Peyer's patch (tissue), 4 donors: ENCODE data around the gene RASSF1.
A peak's percentile ranks its signal among the peaks of the same experiment; 100 is the strongest.

Experiments
- CTCF ChIP-seq, 6 experiments: fragments of 450-650 bp in 4 of 6; fragments of 200-600 bp in 2 of 6; sonication (generic) in 1 of 6; IDR thresholded peaks; one replicate each; pipeline ENCODE4 v1.5.1; 2017 to 2019; ENCODE audit warnings: antibody characterized with exemption in 6 of 6, mild to moderate bottlenecking in 3 of 6, moderate library complexity in 1 of 6
- POLR2A ChIP-seq, 2 donors: fragments of 450-650 bp; IDR thresholded peaks; one replicate each; pipeline ENCODE4 v1.5.1; 2017; ENCODE audit warnings: antibody characterized with exemption in 2 of 2, mild to moderate bottlenecking in 2 of 2, moderate library complexity in 2 of 2

DNA sequence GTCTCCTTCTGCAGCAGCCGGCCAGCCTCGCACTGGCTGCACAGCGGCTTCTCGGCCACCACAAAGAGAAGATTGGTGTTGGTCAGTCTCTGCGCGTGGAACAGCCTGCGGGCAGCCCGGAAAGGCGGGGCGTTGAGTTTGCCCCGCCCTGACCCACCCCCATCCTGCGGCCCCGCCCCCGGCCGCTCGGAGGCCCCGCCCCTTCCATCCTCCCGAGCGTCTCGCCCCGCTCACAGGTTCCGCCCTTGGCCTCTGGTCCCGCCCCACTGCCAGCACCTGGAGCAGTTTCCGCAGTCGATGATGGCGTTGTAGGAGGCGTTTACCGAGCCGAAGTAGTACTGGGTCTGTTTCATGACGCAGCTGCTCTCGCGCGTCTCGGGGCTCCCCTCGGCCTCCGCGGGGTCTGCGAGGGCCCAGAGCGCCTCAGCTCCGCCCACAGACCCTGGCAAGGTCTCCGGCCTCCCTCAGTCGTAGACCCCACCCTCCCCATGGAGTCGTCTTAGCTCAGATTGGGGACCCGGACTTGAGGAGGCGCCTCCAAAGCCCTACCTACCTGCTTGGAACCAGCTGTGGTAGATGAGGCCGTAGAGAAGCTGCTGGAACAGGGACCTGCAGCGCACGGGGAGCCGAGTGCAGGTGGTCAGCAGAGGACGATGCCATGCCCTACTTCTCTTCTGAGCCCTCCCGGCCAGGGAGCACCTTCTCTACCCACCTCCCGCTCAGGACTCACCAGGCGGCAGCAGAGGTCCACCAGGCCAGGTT lies 24.6 kb upstream of the RASSF1 start:
- TF ChIP-seq CTCF (IDR thresholded peaks at IDR 0.05), result peak in 2 of 6 experiments; percentile 13 to 26
- TF ChIP-seq POLR2A (IDR thresholded peaks at IDR 0.05), result peak; percentile 73 to 85
